ENCODE results near the gene NOL4L.

GRCh38 chr20:32600681-32601237 is 15.6 kb upstream of the NOL4L start:
- TF ChIP-seq POLR2AphosphoS5 (IDR thresholded peaks at IDR 0.05; ENCODE audit: borderline replicate concordance, low read depth, low read length) (no peak), EZH2 (IDR thresholded peaks at IDR 0.05) (no peak), FOXP2 (optimal IDR thresholded peaks at IDR 0.05; ENCODE audit: control extremely low read depth, extremely low read length, insufficient read depth) (no peak)
